Left lung (tissue), 10 donors: ENCODE results near the gene CCDC141. TPM values are rescaled to one million over a fixed set of nuclear protein-coding genes. Genes with fewer than 3 reads are reported as not detected.

Experiments used
- ATAC-seq: fragments of 200-7000 bp; cut with Tn5 transposase; one replicate; pipeline ENCODE4 v1.9.1; 2020; ENCODE audit warnings: moderate library complexity
- DNase-seq, 4 donors: peaks; one replicate each; pipeline ENCODE4 v3.0.0-alpha.2; 2013 to 2020
- H3K27ac ChIP-seq, 2 donors: fragments of 200-600 bp; sonication (generic) in 1 of 2; one replicate each; pipeline versions ENCODE4 v1.5.0 to v1.8.0; 2020 to 2021
- H3K27me3 ChIP-seq, 2 donors: fragments of 200-600 bp; sonication (generic) in 1 of 2; one replicate each; pipeline versions ENCODE4 v1.5.0 to v1.8.0; 2020 to 2021
- H3K36me3 ChIP-seq, 2 donors: fragments of 200-600 bp; sonication (generic) in 1 of 2; one replicate each; pipeline versions ENCODE4 v1.5.0 to v1.8.0; 2020 to 2021
- H3K4me1 ChIP-seq, 2 donors: fragments of 200-600 bp; one replicate each; pipeline ENCODE4 v1.8.0; 2021
- H3K4me3 ChIP-seq, 2 donors: fragments of 200-600 bp; sonication (generic) in 1 of 2; one replicate each; pipeline versions ENCODE4 v1.5.0 to v1.8.0; 2020 to 2021; ENCODE audit warnings: mild to moderate bottlenecking in 1 of 2
- H3K9me3 ChIP-seq, 2 donors: fragments of 200-600 bp; sonication (generic) in 1 of 2; one replicate each; pipeline versions ENCODE4 v1.5.0 to v1.8.0; 2020 to 2021
- CTCF ChIP-seq, 2 donors: fragments of 200-600 bp; sonication (generic) in 1 of 2; IDR thresholded peaks; one replicate each; pipeline versions ENCODE4 v1.5.0 to v1.8.0; 2021; ENCODE audit warnings: antibody characterized with exemption in 2 of 2
- intact Hi-C, 2 donors: fragments of 100-400 bp; cut with DNase I; formaldehyde crosslinking; loops; one replicate each; pipeline versions ENCODE4 v1.11.2 to v1.14.2; 2022
- polyA plus RNA-seq, 6 donors: library from polyadenylated mRNA; unstranded; fragments of 120-200 nt; gene quantifications; one replicate each; pipeline ENCODE4 v1.2.1, GENCODE V29; 2013; ENCODE audit not compliant: insufficient read length in 6 of 6
- total RNA-seq, 2 donors: library from RNA; stranded (reverse); fragmentation: NEBNext Ultra II Directional; extraction: Animal tissue kit (Norgen Biotek cat#: 25700); gene quantifications; one replicate each; pipeline ENCODE4 v1.2.1, GENCODE V29; 2021
- donor health status: DM: no; HTN: yes; CAD: no.
- donor health status: DM: no; HTN: no; CAD: no.

The CCDC141 gene
- total and polyA plus RNA-seq, 8 donors, result 1.6 to 29.6 (median 3.2) TPM

- ATAC-seq, result no peak
- H3K27ac ChIP-seq, result no peak overlapping the region
Observed at GRCh38 chr2:178908810-178909209, 141.1 kb downstream of the CCDC141 start.

GRCh38 chr2:178905261-178905660 is 144.7 kb downstream of the CCDC141 start:
- Histone ChIP-seq H3K9me3 (no peaks in the 10 kb centered on the region), H3K27me3 (no peaks in the 10 kb centered on the region), H3K4me3 (no peak overlapping the region), H3K36me3 (no peaks in the 10 kb centered on the region), H3K4me1 (no peaks in the 10 kb centered on the region), H3K27ac (no peak overlapping the region)
- no peak for TF ChIP-seq CTCF (IDR thresholded peaks at IDR 0.05)
- ATAC-seq (no peak), DNase-seq (no peak)
- intact Hi-C loops, result no loop called here

More at GRCh38 chr2:178908810-178909209, 141.1 kb downstream of the CCDC141 start:
- no peak for DNase-seq
- Histone ChIP-seq H3K27me3 (no peaks in the 10 kb centered on the region), H3K36me3 (no peaks in the 10 kb centered on the region), H3K4me3 (no peak overlapping the region), H3K4me1 (peaks cover 0 to 17% of the 10 kb centered on the region in 2 donors), H3K9me3 (no peaks in the 10 kb centered on the region)
- no peak for TF ChIP-seq CTCF (IDR thresholded peaks at IDR 0.05)
- intact Hi-C loops, result no loop called here

- H3K27me3 ChIP-seq, result no peaks in the 10 kb centered on the region
- H3K36me3 ChIP-seq, result no peaks in the 10 kb centered on the region
- H3K9me3 ChIP-seq, result no peaks in the 10 kb centered on the region
- intact Hi-C loops, result no loop called here
- H3K4me3 ChIP-seq, result no peak overlapping the region
- no peak for DNase-seq
- no peak for TF ChIP-seq CTCF (IDR thresholded peaks at IDR 0.05)
- no peaks in the 10 kb centered on the region for H3K4me1 ChIP-seq
- no peak for ATAC-seq
- H3K27ac ChIP-seq, result no peak overlapping the region
Observed at GRCh38 chr2:178899656-178900055, 150.3 kb downstream of the CCDC141 start.

GRCh38 chr2:178895872-178896271 is 154.1 kb downstream of the CCDC141 start:
- ATAC-seq, result no peak
- intact Hi-C loops, result no loop called here
- no peak overlapping the region for H3K4me3 ChIP-seq
- no peak for TF ChIP-seq CTCF (IDR thresholded peaks at IDR 0.05)
- no peaks in the 10 kb centered on the region for H3K27me3 ChIP-seq
- DNase-seq, result no peak
- no peak overlapping the region for H3K27ac ChIP-seq
- H3K4me1 ChIP-seq, result no peaks in the 10 kb centered on the region
- H3K9me3 ChIP-seq, result no peaks in the 10 kb centered on the region
- no peaks in the 10 kb centered on the region for H3K36me3 ChIP-seq

- Histone ChIP-seq H3K27me3 (no peaks in the 10 kb centered on the region), H3K27ac (no peak overlapping the region), H3K4me3 (no peak overlapping the region), H3K36me3 (no peaks in the 10 kb centered on the region), H3K9me3 (no peaks in the 10 kb centered on the region), H3K4me1 (no peaks in the 10 kb centered on the region)
- no peak for DNase-seq
- no peak for ATAC-seq
- intact Hi-C loops, result no loop called here
- TF ChIP-seq CTCF (IDR thresholded peaks at IDR 0.05), result no peak
Observed at GRCh38 chr2:178895171-178895570, 154.8 kb downstream of the CCDC141 start.
